Cardiac muscle cell (in vitro differentiated cells and primary cell): ENCODE measurements around the gene ALS2. TPM values are rescaled to one million over a fixed set of nuclear protein-coding genes. Genes with fewer than 3 reads are reported as not detected.
A peak's percentile ranks its signal among the peaks of the same experiment; 100 is the strongest.

Experiments
- DNase-seq, 2 donors: peaks; one replicate each; pipeline versions ENCODE4 v3.0.0 to v3.0.0-alpha.2; 2010 to 2017; ENCODE audit warnings: low read depth in 1 of 2, low spot score in 1 of 2
- H3K27ac ChIP-seq: fragments of 200-600 bp; sonication (generic); 2 replicates; pipeline ENCODE4 v1.5.1; 2016
- H3K27me3 ChIP-seq: fragments of 200-600 bp; sonication (generic); 2 replicates; pipeline ENCODE4 v1.6.0; 2016; ENCODE audit warnings: control low read depth
- H3K36me3 ChIP-seq: fragments of 200-600 bp; sonication (generic); 2 replicates; pipeline ENCODE4 v1.5.1; 2016; ENCODE audit warnings: control low read depth
- H3K4me1 ChIP-seq: fragments of 200-600 bp; sonication (generic); 2 replicates; pipeline ENCODE4 v1.8.1; 2017; ENCODE audit warnings: low read depth, mild to moderate bottlenecking, mixed run types
- H3K4me3 ChIP-seq: fragments of 200-600 bp; sonication (generic); 2 replicates; pipeline ENCODE4 v1.5.1; 2016; ENCODE audit warnings: mild to moderate bottlenecking
- H3K9me3 ChIP-seq: fragments of 200-600 bp; sonication (generic); 2 replicates; pipeline ENCODE4 v1.5.1; 2017; ENCODE audit warnings: low read depth, mild to moderate bottlenecking, control low read depth
- CTCF ChIP-seq: IDR thresholded peaks from 2 replicates; pipeline ENCODE4 v1.5.1; 2012; ENCODE audit warnings: low read depth, mild to moderate bottlenecking, low read length
- polyA plus RNA-seq: library from polyadenylated mRNA; unstranded; fragments of >200 nt; fragmentation: Nextera tagmentation; extraction: Ambion mirVana; gene quantifications from 2 replicates; pipeline ENCODE4 v1.2.1, GENCODE V29; 2016
- total RNA-seq: library from RNA; depleted of rRNA; stranded (reverse); fragments of >200 nt; gene quantifications from 2 replicates; pipeline ENCODE4 v1.2.3, GENCODE V29; 2016

Gene ALS2
- total and polyA plus RNA-seq, 2 experiments from 2014 or later: 12.1 to 24.2 TPM

GRCh38 chr2:201761101-201761500, 19.6 kb downstream of the ALS2 start:
- Histone ChIP-seq H3K9me3 (no peaks in the 10 kb centered on the region), H3K4me1 (no peaks in the 10 kb centered on the region), H3K4me3 (no peak overlapping the region), H3K27ac (no peak overlapping the region), H3K36me3 (peaks cover 8% of the 10 kb centered on the region), H3K27me3 (no peaks in the 10 kb centered on the region)
- DNase-seq: no peak
- TF ChIP-seq CTCF: no peak

GRCh38 chr2:201759567-201759966, 21.2 kb downstream of the ALS2 start:
- peaks cover 8% of the 10 kb centered on the region for H3K36me3 ChIP-seq

GRCh38 chr2:201758873-201759272, 21.9 kb downstream of the ALS2 start:
- no peak for TF ChIP-seq CTCF
- no peak for DNase-seq
- peaks cover 8% of the 10 kb centered on the region for H3K36me3 ChIP-seq
- no peaks in the 10 kb centered on the region for H3K9me3 ChIP-seq
- no peaks in the 10 kb centered on the region for H3K27me3 ChIP-seq
- H3K27ac ChIP-seq: no peak overlapping the region
- no peak overlapping the region for H3K4me3 ChIP-seq
- H3K4me1 ChIP-seq: no peaks in the 10 kb centered on the region

More at GRCh38 chr2:201759567-201759966, 21.2 kb downstream of the ALS2 start:
- Histone ChIP-seq H3K4me3 (no peak overlapping the region), H3K27ac (no peak overlapping the region), H3K9me3 (no peaks in the 10 kb centered on the region), H3K4me1 (no peaks in the 10 kb centered on the region), H3K27me3 (no peaks in the 10 kb centered on the region)
- DNase-seq: no peak
- no peak for TF ChIP-seq CTCF

- H3K36me3 ChIP-seq: peaks cover 8% of the 10 kb centered on the region
- no peak for DNase-seq
- no peaks in the 10 kb centered on the region for H3K9me3 ChIP-seq
- no peaks in the 10 kb centered on the region for H3K4me1 ChIP-seq
- no peaks in the 10 kb centered on the region for H3K27me3 ChIP-seq
- H3K4me3 ChIP-seq: no peak overlapping the region
- no peak for TF ChIP-seq CTCF
- no peak overlapping the region for H3K27ac ChIP-seq
Observed at GRCh38 chr2:201758234-201758633, 22.5 kb downstream of the ALS2 start.

- peaks cover 10% of the 10 kb centered on the region for H3K36me3 ChIP-seq
- no peaks in the 10 kb centered on the region for H3K4me1 ChIP-seq
- H3K9me3 ChIP-seq: no peaks in the 10 kb centered on the region
- no peak for DNase-seq
- H3K27ac ChIP-seq: peak overlapping the region; percentile 25
- H3K27me3 ChIP-seq: no peaks in the 10 kb centered on the region
- TF ChIP-seq CTCF: no peak
- no peak overlapping the region for H3K4me3 ChIP-seq
Observed at GRCh38 chr2:201754717-201755415, 25.9 kb downstream of the ALS2 start.
